ENCODE results near the gene CD82. TPM values are rescaled to one million over a fixed set of nuclear protein-coding genes. Genes with fewer than 3 reads are reported as not detected.

The CD82 gene
- polyA plus RNA-seq, 1 donor from 2014 or later: 0.84 TPM

DNA sequence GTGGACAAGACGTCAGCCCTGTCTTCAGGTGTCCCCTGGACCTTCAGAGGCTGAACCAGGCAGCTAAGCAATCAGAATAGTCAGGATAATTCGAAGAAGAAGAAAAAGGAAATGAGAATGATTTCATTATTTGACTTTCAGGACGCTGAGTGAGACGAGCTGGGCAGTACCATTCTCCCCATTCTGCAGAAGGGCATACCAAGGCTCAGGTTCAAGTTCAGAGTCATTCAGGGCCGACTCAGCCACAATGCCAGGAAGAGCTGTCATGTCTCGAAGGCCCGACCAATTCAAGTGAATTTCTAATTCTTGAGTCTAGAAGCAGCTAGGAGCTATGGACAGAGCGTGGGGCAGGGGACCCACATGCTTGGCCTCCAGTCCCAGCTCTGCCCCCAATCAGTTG is 33.8 kb upstream of the CD82 start:
- Histone ChIP-seq H2AFZ (ENCODE audit: low read depth, low read length) (no peak overlapping the region), H3K9me2 (ENCODE audit: insufficient read depth, low read length) (no peaks in the 10 kb centered on the region), H3F3A (ENCODE audit: insufficient read depth, low read length, poor library complexity, severe bottlenecking) (no peaks in the 10 kb centered on the region), H3K4me2 (ENCODE audit: low read length) (no peak overlapping the region), H3K4me3 (ENCODE audit: low read length) (no peak overlapping the region), H3K79me2 (replicated peaks; ENCODE audit: insufficient read depth, low read length) (no peaks in the 10 kb centered on the region), H3K27ac (ENCODE audit: low read length) (no peak overlapping the region), H4K20me1 (ENCODE audit: insufficient read depth) (no peaks in the 10 kb centered on the region), H3K9me3 (ENCODE audit: low read length) (no peaks in the 10 kb centered on the region), H3K27me3 (ENCODE audit: insufficient read depth, low read depth, low read length) (no peaks in the 10 kb centered on the region), H3K36me3 (ENCODE audit: insufficient read depth, low read length) (no peaks in the 10 kb centered on the region), H3K9ac (ENCODE audit: low read length) (no peak overlapping the region)
- TF ChIP-seq SMC3 (conservative IDR thresholded peaks at IDR 0.05; ENCODE audit: poor library complexity): no peak
- TF ChIP-seq MXI1 (conservative IDR thresholded peaks at IDR 0.05; ENCODE audit: poor library complexity, severe bottlenecking): no peak
- TF ChIP-seq, protein P1, sequence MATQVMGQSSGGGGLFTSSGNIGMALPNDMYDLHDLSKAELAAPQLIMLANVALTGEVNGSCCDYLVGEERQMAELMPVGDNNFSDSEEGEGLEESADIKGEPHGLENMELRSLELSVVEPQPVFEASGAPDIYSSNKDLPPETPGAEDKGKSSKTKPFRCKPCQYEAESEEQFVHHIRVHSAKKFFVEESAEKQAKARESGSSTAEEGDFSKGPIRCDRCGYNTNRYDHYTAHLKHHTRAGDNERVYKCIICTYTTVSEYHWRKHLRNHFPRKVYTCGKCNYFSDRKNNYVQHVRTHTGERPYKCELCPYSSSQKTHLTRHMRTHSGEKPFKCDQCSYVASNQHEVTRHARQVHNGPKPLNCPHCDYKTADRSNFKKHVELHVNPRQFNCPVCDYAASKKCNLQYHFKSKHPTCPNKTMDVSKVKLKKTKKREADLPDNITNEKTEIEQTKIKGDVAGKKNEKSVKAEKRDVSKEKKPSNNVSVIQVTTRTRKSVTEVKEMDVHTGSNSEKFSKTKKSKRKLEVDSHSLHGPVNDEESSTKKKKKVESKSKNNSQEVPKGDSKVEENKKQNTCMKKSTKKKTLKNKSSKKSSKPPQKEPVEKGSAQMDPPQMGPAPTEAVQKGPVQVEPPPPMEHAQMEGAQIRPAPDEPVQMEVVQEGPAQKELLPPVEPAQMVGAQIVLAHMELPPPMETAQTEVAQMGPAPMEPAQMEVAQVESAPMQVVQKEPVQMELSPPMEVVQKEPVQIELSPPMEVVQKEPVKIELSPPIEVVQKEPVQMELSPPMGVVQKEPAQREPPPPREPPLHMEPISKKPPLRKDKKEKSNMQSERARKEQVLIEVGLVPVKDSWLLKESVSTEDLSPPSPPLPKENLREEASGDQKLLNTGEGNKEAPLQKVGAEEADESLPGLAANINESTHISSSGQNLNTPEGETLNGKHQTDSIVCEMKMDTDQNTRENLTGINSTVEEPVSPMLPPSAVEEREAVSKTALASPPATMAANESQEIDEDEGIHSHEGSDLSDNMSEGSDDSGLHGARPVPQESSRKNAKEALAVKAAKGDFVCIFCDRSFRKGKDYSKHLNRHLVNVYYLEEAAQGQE (IDR thresholded peaks at IDR 0.05; ENCODE audit: borderline replicate concordance): no peak
- TF ChIP-seq TAF1 (IDR thresholded peaks at IDR 0.05; ENCODE audit: low read depth): no peak
- TF ChIP-seq EP300 (conservative IDR thresholded peaks at IDR 0.05; ENCODE audit: poor library complexity, severe bottlenecking): no peak
- no peak for TF ChIP-seq EZH2 (IDR thresholded peaks at IDR 0.05; ENCODE audit: borderline replicate concordance, insufficient read depth, low read length, poor library complexity, severe bottlenecking)
- no peak for TF ChIP-seq POLR2AphosphoS5 (IDR thresholded peaks at IDR 0.05)

DNA sequence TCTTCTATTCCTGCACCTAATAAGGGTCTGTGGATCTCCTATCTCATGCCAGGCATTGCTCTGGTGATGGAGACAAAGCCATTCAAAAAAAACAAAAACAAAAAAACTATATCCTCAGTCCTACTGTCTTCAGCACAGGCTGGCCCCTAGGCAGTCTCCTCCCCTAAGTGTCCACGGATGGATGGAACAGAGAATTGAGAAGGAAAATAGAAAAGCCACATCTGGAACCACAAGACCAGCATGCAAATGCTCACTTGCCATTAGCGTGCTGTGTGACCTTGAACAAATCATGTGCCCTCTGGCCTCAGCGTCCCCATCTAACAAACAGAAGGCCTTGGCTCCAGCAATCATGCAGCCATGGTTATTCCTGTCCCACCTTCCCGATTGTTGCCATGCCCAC is 32.7 kb upstream of the CD82 start:
- Histone ChIP-seq H3K27me3 (ENCODE audit: insufficient read depth, low read depth, low read length) (no peaks in the 10 kb centered on the region), H3K4me2 (ENCODE audit: low read length) (no peak overlapping the region), H3K9me2 (ENCODE audit: insufficient read depth, low read length) (no peaks in the 10 kb centered on the region), H3K36me3 (ENCODE audit: insufficient read depth, low read length) (no peaks in the 10 kb centered on the region), H3K27ac (ENCODE audit: low read length) (no peak overlapping the region), H3K9ac (ENCODE audit: low read length) (no peak overlapping the region), H4K20me1 (ENCODE audit: insufficient read depth) (no peaks in the 10 kb centered on the region), H3K9me3 (ENCODE audit: low read length) (no peaks in the 10 kb centered on the region), H3F3A (ENCODE audit: insufficient read depth, low read length, poor library complexity, severe bottlenecking) (no peaks in the 10 kb centered on the region), H2AFZ (ENCODE audit: low read depth, low read length) (no peak overlapping the region), H3K79me2 (replicated peaks; ENCODE audit: insufficient read depth, low read length) (no peaks in the 10 kb centered on the region), H3K4me3 (ENCODE audit: low read length) (no peak overlapping the region)
- no peak for TF ChIP-seq POLR2AphosphoS5 (IDR thresholded peaks at IDR 0.05)
- TF ChIP-seq, protein P1 (IDR thresholded peaks at IDR 0.05; ENCODE audit: borderline replicate concordance): no peak
- TF ChIP-seq, protein P2, sequence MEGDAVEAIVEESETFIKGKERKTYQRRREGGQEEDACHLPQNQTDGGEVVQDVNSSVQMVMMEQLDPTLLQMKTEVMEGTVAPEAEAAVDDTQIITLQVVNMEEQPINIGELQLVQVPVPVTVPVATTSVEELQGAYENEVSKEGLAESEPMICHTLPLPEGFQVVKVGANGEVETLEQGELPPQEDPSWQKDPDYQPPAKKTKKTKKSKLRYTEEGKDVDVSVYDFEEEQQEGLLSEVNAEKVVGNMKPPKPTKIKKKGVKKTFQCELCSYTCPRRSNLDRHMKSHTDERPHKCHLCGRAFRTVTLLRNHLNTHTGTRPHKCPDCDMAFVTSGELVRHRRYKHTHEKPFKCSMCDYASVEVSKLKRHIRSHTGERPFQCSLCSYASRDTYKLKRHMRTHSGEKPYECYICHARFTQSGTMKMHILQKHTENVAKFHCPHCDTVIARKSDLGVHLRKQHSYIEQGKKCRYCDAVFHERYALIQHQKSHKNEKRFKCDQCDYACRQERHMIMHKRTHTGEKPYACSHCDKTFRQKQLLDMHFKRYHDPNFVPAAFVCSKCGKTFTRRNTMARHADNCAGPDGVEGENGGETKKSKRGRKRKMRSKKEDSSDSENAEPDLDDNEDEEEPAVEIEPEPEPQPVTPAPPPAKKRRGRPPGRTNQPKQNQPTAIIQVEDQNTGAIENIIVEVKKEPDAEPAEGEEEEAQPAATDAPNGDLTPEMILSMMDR (IDR thresholded peaks at IDR 0.05; ENCODE audit: poor library complexity, severe bottlenecking): no peak
- TF ChIP-seq TAF1 (IDR thresholded peaks at IDR 0.05; ENCODE audit: low read depth): no peak
- no peak for TF ChIP-seq EP300 (conservative IDR thresholded peaks at IDR 0.05; ENCODE audit: poor library complexity, severe bottlenecking)
- no peak for TF ChIP-seq SMC3 (conservative IDR thresholded peaks at IDR 0.05; ENCODE audit: poor library complexity)
- TF ChIP-seq MXI1 (conservative IDR thresholded peaks at IDR 0.05; ENCODE audit: poor library complexity, severe bottlenecking): no peak
- TF ChIP-seq EZH2 (IDR thresholded peaks at IDR 0.05; ENCODE audit: borderline replicate concordance, insufficient read depth, low read length, poor library complexity, severe bottlenecking): no peak
- TF ChIP-seq RAD21 (conservative IDR thresholded peaks at IDR 0.05): no peak

Measured in neural cell (in vitro differentiated cells).